ENCODE data around the gene PDE7B.

DNA sequence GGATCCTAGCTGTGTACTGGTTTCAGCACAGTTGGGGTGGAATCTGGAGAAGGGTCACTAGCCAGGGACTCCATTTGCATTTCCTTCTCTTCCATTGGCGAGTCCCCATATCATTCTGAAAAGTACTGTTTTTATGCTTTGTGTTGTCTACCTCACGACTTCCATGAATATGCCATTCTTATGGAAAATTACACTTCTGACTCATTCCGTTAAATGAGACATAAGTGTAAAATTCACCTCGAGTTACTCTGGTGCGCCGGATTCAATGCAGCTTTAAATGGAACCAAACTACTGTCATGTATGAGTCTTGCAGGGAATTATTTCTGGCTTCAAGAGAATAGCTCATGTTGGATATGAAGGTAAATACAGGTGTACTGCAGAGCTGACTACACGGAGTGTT lies 99.2 kb downstream of the PDE7B start:
- TF ChIP-seq, protein P1, sequence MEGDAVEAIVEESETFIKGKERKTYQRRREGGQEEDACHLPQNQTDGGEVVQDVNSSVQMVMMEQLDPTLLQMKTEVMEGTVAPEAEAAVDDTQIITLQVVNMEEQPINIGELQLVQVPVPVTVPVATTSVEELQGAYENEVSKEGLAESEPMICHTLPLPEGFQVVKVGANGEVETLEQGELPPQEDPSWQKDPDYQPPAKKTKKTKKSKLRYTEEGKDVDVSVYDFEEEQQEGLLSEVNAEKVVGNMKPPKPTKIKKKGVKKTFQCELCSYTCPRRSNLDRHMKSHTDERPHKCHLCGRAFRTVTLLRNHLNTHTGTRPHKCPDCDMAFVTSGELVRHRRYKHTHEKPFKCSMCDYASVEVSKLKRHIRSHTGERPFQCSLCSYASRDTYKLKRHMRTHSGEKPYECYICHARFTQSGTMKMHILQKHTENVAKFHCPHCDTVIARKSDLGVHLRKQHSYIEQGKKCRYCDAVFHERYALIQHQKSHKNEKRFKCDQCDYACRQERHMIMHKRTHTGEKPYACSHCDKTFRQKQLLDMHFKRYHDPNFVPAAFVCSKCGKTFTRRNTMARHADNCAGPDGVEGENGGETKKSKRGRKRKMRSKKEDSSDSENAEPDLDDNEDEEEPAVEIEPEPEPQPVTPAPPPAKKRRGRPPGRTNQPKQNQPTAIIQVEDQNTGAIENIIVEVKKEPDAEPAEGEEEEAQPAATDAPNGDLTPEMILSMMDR (conservative IDR thresholded peaks at IDR 0.05; ENCODE audit: low read length) = no peak
- no peak for TF ChIP-seq EZH2phosphoT487 (IDR thresholded peaks at IDR 0.05; ENCODE audit: borderline replicate concordance, low read depth, low read length)

All from OCI-LY7 (cell line).